Ishikawa (cell line): ENCODE data around the gene NAA38.

Experiments used
- CEBPB ChIP-seq: IDR thresholded peaks from 2 replicates; pipeline ENCODE4 v1.6.1; 2012
- CREB1 ChIP-seq: IDR thresholded peaks from 2 replicates; pipeline ENCODE4 v1.6.1; 2012; ENCODE audit warnings: low read depth
- EGR1 ChIP-seq: IDR thresholded peaks from 2 replicates; pipeline ENCODE4 v1.6.1; 2012
- EP300 ChIP-seq: IDR thresholded peaks from 2 replicates; pipeline ENCODE4 v1.6.1; 2012; ENCODE audit warnings: borderline replicate concordance
- FOXM1 ChIP-seq: IDR thresholded peaks from 2 replicates; pipeline ENCODE4 v1.6.1; 2012; ENCODE audit warnings: low read depth, borderline replicate concordance
- NFIC ChIP-seq: IDR thresholded peaks from 2 replicates; pipeline ENCODE4 v1.6.1; 2012
- RAD21 ChIP-seq: IDR thresholded peaks from 2 replicates; pipeline ENCODE4 v1.6.1; 2012; ENCODE audit warnings: low read depth
- REST ChIP-seq: IDR thresholded peaks from 2 replicates; pipeline ENCODE4 v1.6.1; 2012; ENCODE audit warnings: low read depth, mild to moderate bottlenecking
- TAF1 ChIP-seq: IDR thresholded peaks from 2 replicates; pipeline ENCODE4 v1.6.1; 2012; ENCODE audit warnings: low read depth, mild to moderate bottlenecking
- TCF12 ChIP-seq: IDR thresholded peaks from 2 replicates; pipeline ENCODE4 v1.6.1; 2012; ENCODE audit warnings: low read depth
- TEAD4 ChIP-seq: IDR thresholded peaks from 2 replicates; pipeline ENCODE4 v1.6.1; 2012
- USF1 ChIP-seq: IDR thresholded peaks from 2 replicates; pipeline ENCODE4 v1.6.1; 2012
- YY1 ChIP-seq: IDR thresholded peaks from 2 replicates; pipeline ENCODE4 v1.6.1; 2012; ENCODE audit warnings: low read depth
- ZBTB7A ChIP-seq: IDR thresholded peaks from 2 replicates; pipeline ENCODE4 v1.6.1; 2012; ENCODE audit warnings: low read depth
- TF ChIP-seq, protein P1 (sequence below): IDR thresholded peaks from 2 replicates; pipeline ENCODE4 v1.6.1; 2012

NAA38 gene, protein sequence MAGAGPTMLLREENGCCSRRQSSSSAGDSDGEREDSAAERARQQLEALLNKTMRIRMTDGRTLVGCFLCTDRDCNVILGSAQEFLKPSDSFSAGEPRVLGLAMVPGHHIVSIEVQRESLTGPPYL

DNA sequence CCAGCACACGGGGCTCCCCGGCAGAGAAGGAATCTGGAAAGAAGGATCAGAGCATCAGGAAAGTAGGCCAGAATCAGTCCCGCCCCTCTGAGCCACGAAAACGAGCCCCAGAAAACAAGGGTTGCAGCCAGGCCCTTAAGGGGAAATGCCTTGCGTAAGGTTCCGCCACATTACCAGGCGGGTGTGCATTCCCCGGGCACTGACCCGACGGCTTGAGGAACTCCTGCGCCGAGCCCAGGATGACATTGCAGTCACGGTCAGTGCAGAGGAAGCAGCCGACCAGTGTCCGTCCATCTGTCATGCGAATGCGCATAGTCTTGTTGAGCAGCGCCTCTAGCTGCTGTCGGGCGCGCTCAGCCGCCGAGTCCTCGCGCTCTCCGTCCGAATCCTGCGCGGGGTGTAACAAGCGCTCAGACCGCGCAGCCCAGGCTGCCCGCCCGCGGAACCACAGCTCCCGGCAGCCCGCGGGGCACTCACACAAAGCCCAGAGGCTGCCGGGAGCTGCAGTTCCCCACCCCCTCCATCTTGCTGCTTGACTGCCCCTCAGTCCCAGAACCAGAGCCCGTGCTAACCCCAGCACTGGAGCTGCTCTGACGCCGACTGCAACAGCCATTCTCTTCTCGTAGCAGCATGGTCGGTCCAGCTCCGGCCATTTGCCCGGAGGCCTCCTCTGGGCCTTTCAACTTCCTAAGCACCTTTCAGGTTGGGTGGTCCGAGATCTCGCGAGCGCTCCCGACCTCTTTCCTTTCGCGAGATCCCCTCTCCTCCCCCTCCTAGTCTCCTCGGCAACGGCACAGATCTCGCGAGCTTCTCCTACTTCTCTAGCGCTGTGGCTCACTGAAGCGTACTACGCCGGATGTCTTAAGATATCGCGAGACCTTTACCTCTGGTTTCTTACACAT lies at the start of gene NAA38:
Gene NAA38, minus strand, starts transcription at position 749 of the 902 bp plus-strand sequence. Its CDS starts 96 bp downstream, at position 653.
- peak; percentile 84 for TF ChIP-seq YY1
- no peak for TF ChIP-seq USF1
- TF ChIP-seq FOXM1, result peak; percentile 16; the same call in 1 of the 2 replicates
- TF ChIP-seq TAF1, result peak; percentile 63
- no peak for TF ChIP-seq ZBTB7A
- TF ChIP-seq, protein P1, sequence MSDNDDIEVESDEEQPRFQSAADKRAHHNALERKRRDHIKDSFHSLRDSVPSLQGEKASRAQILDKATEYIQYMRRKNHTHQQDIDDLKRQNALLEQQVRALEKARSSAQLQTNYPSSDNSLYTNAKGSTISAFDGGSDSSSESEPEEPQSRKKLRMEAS, result peak; percentile 73
- TF ChIP-seq EP300, result no peak
- TF ChIP-seq TCF12, result peak; percentile 23
- TF ChIP-seq RAD21, result peak; percentile 29; the same call in 1 of the 2 replicates

DNA sequence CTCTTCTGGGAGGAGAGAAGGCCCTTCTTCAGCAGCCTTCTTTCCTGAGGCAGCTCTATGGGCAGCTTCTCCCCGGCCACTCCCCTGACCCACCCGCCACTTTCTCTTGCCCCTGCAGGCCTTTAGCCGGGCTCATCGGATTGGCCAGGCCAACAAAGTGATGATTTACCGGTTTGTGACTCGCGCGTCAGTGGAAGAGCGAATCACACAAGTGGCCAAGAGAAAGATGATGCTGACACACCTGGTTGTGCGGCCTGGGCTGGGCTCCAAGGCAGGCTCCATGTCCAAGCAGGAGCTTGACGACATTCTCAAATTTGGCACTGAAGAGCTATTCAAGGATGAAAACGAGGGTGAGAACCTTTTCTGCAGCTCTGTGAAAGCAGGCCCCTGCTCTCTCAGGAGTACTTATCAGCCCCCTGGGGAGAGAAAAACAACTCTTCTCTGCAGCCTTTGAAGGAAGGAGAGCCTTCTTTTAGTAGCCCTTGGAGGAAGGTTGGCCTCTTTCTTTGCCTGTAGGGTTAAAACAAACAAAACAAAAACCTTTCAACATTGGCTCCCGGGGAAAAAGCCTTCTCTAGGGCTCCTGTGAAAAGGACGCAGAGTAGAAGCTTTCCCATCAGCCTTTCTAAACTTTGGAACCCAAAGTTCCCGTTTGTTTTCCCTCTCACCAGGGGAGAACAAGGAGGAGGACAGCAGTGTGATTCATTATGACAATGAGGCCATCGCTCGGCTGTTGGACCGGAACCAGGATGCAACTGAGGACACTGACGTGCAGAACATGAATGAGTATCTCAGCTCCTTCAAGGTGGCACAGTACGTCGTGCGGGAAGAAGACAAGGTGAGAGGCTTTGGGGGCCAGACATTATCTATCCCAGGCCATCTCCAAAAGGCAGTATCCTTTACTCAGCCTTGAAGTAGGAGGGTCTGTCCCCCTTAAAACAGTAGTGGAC lies 46.1 kb upstream of the NAA38 start:
- TF ChIP-seq NFIC (no peak), TEAD4 (no peak), CREB1 (no peak), REST (no peak), TAF1 (no peak), ZBTB7A (no peak)
- TF ChIP-seq, protein P1, result no peak

DNA sequence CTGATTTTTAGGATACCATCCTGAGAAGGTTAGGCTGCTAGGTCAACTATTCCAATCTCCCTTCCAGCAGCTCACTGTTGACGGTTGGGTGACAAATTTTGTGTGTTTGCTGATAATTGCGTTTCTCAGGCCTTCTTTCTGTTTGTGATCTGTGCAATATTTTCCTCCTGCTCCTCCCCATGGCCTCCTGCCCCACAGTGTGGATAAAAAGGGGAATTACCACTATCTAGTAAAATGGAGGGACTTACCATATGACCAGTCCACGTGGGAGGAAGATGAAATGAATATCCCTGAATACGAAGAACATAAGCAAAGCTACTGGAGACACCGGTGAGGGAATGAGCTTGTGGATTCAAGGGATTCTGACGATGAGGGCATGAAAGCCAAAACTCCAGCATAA lies 40.4 kb upstream of the NAA38 start:
- TF ChIP-seq RAD21 (peak; percentile 59), CEBPB (no peak)

GRCh38 chr17:7897090-7897489 lies 39.7 kb upstream of the NAA38 start:
- TF ChIP-seq FOXM1, result no peak

- TF ChIP-seq TCF12, result no peak
- TF ChIP-seq REST, result no peak
- TF ChIP-seq, protein P1, result no peak
- no peak for TF ChIP-seq CEBPB
- TF ChIP-seq FOXM1, result no peak
- no peak for TF ChIP-seq CREB1
- TF ChIP-seq EGR1, result no peak
- TF ChIP-seq RAD21, result no peak
- TF ChIP-seq TAF1, result no peak
- no peak for TF ChIP-seq ZBTB7A
- TF ChIP-seq USF1, result no peak
- no peak for TF ChIP-seq TEAD4
- TF ChIP-seq YY1, result no peak
- no peak for TF ChIP-seq EP300
- TF ChIP-seq NFIC, result no peak
Measured at GRCh38 chr17:7894866-7895265, 37.5 kb upstream of the NAA38 start.
